ENCODE data around the gene SLC12A6. TPM values are rescaled to one million over a fixed set of nuclear protein-coding genes. Genes with fewer than 3 reads are reported as not detected.

Gene SLC12A6
- total and polyA plus RNA-seq, 2 of the 13 experiments (the other 11 are each of a cell fraction or from before 2014, with no cell fraction given): 15.2 to 30.1 TPM

DNA sequence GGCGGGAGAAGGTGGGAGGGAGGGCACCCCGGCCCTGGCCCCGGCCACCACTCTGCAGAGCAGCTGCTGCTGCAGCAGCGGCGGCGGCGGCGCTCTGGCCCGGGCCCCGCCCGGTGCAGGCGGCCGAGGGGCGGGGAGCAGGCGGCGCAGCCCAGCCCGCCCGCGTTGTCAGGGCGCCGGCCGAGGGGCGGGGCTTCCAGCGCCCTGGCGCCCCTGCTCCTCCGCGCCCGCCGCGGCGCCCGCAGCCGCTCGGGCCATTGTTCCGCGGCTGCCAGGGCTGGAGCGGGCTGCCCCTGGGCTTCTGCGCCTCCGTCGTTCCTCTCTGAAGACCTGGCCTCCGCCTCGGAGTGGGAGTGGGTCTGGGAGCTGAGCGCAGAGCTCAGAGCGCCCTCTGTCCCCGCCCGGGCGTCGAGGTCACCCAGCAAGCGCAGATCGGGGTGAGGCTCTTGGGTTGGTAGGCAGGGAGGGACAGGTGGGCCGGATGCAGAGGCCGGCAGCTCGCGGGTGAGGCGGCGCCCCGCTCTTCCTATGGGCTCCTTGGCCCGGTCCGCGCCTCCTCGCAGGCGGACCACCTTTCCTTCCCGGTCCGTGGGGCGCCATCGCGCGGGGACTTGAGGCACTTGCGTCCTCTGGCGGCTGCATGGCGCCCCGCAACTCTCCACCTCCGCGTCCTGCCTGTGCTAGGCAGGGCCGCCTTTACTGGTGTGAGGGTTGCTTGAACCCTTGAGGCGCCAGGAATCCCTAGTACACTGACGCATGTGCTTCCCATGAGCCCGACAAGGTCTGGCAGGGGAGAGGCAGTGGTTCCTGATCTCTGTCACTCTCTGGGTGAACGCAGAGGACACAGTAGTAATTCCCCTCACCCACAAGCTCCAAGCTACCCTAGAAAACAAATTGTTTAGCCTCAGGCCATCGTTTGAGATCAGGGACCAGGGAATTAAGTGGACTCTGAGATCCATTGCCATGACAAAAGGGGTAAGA lies 29.8 kb upstream of the SLC12A6 start, which contains the start of gene LPCAT4 (continued):
- TF ChIP-seq CBFB (CRISPR knock-in tag; IDR thresholded peaks at IDR 0.05): 0 out of 2 replicates have a peak, but pooled peaks have one; percentile 14
- TF ChIP-seq ZNF776 (CRISPR knock-in tag; IDR thresholded peaks at IDR 0.05): peak; percentile 73; the same call in 1 of the 2 replicates
- no peak for TF ChIP-seq ZNF296 (CRISPR knock-in tag; conservative IDR thresholded peaks at IDR 0.05)
- no peak for TF ChIP-seq TIGD3 (CRISPR knock-in tag; IDR thresholded peaks at IDR 0.05; ENCODE audit: borderline replicate concordance)
- no peak for TF ChIP-seq ZNF317 (CRISPR knock-in tag; IDR thresholded peaks at IDR 0.05)
- TF ChIP-seq ELF3 (CRISPR knock-in tag; IDR thresholded peaks at IDR 0.05): peak; percentile 68
- TF ChIP-seq TEAD3 (CRISPR knock-in tag; optimal IDR thresholded peaks at IDR 0.05; ENCODE audit: borderline replicate concordance): peak; percentile 35
- no peak for TF ChIP-seq RXRB (CRISPR knock-in tag; IDR thresholded peaks at IDR 0.05; ENCODE audit: borderline replicate concordance)
- TF ChIP-seq U2AF1 (optimal IDR thresholded peaks at IDR 0.05; ENCODE audit: low read depth, low read length): peak; percentile 47
- TF ChIP-seq, protein P1, sequence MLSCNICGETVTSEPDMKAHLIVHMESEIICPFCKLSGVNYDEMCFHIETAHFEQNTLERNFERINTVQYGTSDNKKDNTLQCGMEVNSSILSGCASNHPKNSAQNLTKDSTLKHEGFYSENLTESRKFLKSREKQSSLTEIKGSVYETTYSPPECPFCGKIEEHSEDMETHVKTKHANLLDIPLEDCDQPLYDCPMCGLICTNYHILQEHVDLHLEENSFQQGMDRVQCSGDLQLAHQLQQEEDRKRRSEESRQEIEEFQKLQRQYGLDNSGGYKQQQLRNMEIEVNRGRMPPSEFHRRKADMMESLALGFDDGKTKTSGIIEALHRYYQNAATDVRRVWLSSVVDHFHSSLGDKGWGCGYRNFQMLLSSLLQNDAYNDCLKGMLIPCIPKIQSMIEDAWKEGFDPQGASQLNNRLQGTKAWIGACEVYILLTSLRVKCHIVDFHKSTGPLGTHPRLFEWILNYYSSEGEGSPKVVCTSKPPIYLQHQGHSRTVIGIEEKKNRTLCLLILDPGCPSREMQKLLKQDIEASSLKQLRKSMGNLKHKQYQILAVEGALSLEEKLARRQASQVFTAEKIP (CRISPR knock-in tag; IDR thresholded peaks at IDR 0.05; ENCODE audit: borderline replicate concordance): no peak
- TF ChIP-seq, protein P2, sequence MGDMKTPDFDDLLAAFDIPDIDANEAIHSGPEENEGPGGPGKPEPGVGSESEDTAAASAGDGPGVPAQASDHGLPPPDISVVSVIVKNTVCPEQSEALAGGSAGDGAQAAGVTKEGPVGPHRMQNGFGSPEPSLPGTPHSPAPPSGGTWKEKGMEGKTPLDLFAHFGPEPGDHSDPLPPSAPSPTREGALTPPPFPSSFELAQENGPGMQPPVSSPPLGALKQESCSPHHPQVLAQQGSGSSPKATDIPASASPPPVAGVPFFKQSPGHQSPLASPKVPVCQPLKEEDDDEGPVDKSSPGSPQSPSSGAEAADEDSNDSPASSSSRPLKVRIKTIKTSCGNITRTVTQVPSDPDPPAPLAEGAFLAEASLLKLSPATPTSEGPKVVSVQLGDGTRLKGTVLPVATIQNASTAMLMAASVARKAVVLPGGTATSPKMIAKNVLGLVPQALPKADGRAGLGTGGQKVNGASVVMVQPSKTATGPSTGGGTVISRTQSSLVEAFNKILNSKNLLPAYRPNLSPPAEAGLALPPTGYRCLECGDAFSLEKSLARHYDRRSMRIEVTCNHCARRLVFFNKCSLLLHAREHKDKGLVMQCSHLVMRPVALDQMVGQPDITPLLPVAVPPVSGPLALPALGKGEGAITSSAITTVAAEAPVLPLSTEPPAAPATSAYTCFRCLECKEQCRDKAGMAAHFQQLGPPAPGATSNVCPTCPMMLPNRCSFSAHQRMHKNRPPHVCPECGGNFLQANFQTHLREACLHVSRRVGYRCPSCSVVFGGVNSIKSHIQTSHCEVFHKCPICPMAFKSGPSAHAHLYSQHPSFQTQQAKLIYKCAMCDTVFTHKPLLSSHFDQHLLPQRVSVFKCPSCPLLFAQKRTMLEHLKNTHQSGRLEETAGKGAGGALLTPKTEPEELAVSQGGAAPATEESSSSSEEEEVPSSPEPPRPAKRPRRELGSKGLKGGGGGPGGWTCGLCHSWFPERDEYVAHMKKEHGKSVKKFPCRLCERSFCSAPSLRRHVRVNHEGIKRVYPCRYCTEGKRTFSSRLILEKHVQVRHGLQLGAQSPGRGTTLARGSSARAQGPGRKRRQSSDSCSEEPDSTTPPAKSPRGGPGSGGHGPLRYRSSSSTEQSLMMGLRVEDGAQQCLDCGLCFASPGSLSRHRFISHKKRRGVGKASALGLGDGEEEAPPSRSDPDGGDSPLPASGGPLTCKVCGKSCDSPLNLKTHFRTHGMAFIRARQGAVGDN (CRISPR knock-in tag; IDR thresholded peaks at IDR 0.05): peak; percentile 91
- TF ChIP-seq WIZ (CRISPR knock-in tag; IDR thresholded peaks at IDR 0.05): 0 out of 2 replicates have a peak, but pooled peaks have one; percentile 66
- TF ChIP-seq ZNF546 (CRISPR knock-in tag; conservative IDR thresholded peaks at IDR 0.05): peak; percentile 88; the same call in 1 of the 2 replicates
- no peak for TF ChIP-seq ATF3 (CRISPR knock-in tag; IDR thresholded peaks at IDR 0.05)
- peak; percentile 26 for TF ChIP-seq PTBP1 (IDR thresholded peaks at IDR 0.05; ENCODE audit: low read depth, low read length, poor library complexity, severe bottlenecking)
- no peak; the same call in 1 of the 2 replicates for TF ChIP-seq ZNF460 (CRISPR knock-in tag; IDR thresholded peaks at IDR 0.05; ENCODE audit: borderline replicate concordance)
- TF ChIP-seq ZNF720 (CRISPR knock-in tag; IDR thresholded peaks at IDR 0.05): 0 out of 2 replicates have a peak, but pooled peaks have one; percentile 40
- TF ChIP-seq DDIT3 (CRISPR knock-in tag; IDR thresholded peaks at IDR 0.05): no peak
- TF ChIP-seq NFE2L1 (CRISPR knock-in tag; IDR thresholded peaks at IDR 0.05; ENCODE audit: borderline replicate concordance): no peak
- peak; percentile 74 for TF ChIP-seq KMT2A (CRISPR knock-in tag; IDR thresholded peaks at IDR 0.05)

Measured in HepG2 (cell line).